SK-N-MC (cell line): ENCODE results near the gene TACC2.

Source experiments
- FOXP2 ChIP-seq: optimal IDR thresholded peaks from 2 replicates; pipeline ENCODE3; 2011; ENCODE audit warnings: mild to moderate bottlenecking, moderate library complexity; ENCODE audit not compliant: insufficient read depth; ENCODE audit errors: extremely low read length, control extremely low read depth
- POLR2AphosphoS5 ChIP-seq: IDR thresholded peaks from 2 replicates; pipeline ENCODE4 v1.6.1; 2012; ENCODE audit warnings: mild to moderate bottlenecking, low read depth, low read length, borderline replicate concordance

DNA sequence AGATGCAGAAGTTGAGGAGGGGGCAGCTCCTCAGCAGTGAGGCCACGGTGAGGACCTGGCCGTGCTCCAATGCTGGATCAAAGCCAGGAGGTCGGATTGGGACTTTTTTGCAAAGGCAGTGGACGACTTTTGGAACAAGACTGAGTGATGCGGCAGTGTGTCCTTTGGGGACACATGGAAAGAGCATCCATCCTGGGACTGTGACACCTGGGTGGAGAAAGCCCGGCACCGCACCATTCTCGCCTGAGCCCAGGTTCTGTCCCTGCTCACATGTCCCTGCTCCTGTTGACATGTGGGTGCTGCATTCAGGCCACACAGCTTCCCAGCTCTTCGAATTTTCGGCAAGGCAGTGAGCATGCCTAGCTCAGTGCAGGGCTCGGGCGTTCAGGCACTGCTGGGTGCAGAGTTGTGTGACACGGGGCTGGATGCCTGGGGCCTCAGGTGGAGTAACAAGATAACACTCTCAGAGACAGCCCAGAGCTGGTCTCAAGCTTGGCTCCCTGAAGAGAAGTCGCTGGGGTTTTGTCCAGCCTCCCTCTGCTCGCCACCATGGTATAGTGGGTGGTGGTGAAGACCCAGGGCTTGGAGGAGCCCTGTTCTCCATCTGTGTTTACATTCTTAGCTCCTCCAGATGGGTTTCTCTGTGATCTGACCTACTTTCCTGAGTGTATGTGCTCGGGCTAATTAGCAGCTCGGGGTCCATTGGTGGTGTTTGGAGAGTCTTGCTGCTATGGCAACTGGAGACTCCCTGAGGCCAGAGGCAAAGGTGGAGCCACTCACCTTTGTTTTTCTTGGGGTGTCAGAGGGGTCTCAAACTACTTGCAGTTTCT, 170.4 kb downstream of the TACC2 start:
- no peak for TF ChIP-seq POLR2AphosphoS5
- TF ChIP-seq FOXP2: no peak
